Smooth muscle cell (in vitro differentiated cells): ENCODE measurements around the gene GATC. TPM values are rescaled to one million over a fixed set of nuclear protein-coding genes. Genes with fewer than 3 reads are reported as not detected.

Experiments used
- DNase-seq: peaks from one replicate; lab custom pipeline; 2025; ENCODE audit not compliant: unreplicated experiment; lab: John Stamatoyannopoulos, UW
- H2AFZ ChIP-seq: fragments of 200-600 bp; sonication (generic); 2 replicates; pipeline ENCODE4 v1.6.0; 2016; ENCODE audit warnings: antibody characterized with exemption, low read depth, mild to moderate bottlenecking
- H3F3A ChIP-seq: fragments of 200-600 bp; sonication (generic); 2 replicates; pipeline ENCODE4 v1.6.0; 2017; ENCODE audit warnings: antibody characterized with exemption, low read depth
- H3K27ac ChIP-seq: fragments of 200-600 bp; sonication (generic); 2 replicates; pipeline ENCODE4 v1.5.1; 2016; ENCODE audit warnings: low read depth, mild to moderate bottlenecking
- H3K27me3 ChIP-seq: fragments of 200-600 bp; sonication (generic); 2 replicates; pipeline ENCODE4 v1.6.1; 2016; ENCODE audit warnings: low read depth, mild to moderate bottlenecking
- H3K36me3 ChIP-seq: fragments of 200-600 bp; sonication (generic); 2 replicates; pipeline ENCODE4 v1.5.1; 2016; ENCODE audit warnings: low read depth
- H3K4me1 ChIP-seq: fragments of 200-600 bp; sonication (generic); 2 replicates; pipeline ENCODE4 v1.5.1; 2016; ENCODE audit warnings: low read depth
- H3K4me2 ChIP-seq: fragments of 200-600 bp; sonication (generic); 2 replicates; pipeline ENCODE4 v1.6.0; 2016; ENCODE audit warnings: mild to moderate bottlenecking
- H3K4me3 ChIP-seq: fragments of 200-600 bp; sonication (generic); 2 replicates; pipeline ENCODE4 v1.5.1; 2016; ENCODE audit warnings: mild to moderate bottlenecking
- H3K79me2 ChIP-seq: fragments of 200-600 bp; sonication (generic); 2 replicates; pipeline ENCODE4 v1.6.0; 2016; ENCODE audit warnings: low read depth, mild to moderate bottlenecking
- H3K9ac ChIP-seq: fragments of 200-600 bp; sonication (generic); 2 replicates; pipeline ENCODE4 v1.6.0; 2016; ENCODE audit warnings: low read depth
- H3K9me3 ChIP-seq: fragments of 200-600 bp; sonication (generic); replicated peaks from 2 replicates; pipeline ENCODE4 v1.5.1; 2016; ENCODE audit warnings: low read depth
- H4K20me1 ChIP-seq: fragments of 200-600 bp; sonication (generic); 2 replicates; pipeline ENCODE4 v1.6.0; 2016; ENCODE audit warnings: low read depth
- CTCF ChIP-seq: fragments of 200-600 bp; sonication (generic); IDR thresholded peaks from 2 replicates; pipeline ENCODE4 v1.5.1; 2017; ENCODE audit warnings: borderline replicate concordance, mild to moderate bottlenecking, antibody characterized with exemption; ENCODE audit not compliant: insufficient read depth, poor library complexity, severe bottlenecking
- WGBS: methylation state at CpG from one replicate; pipeline ENCODE4 v1.1.7; 2016; ENCODE audit warnings: low lambda C conversion rate; 5-methylcytosine and 5-hydroxymethylcytosine counted together
- polyA plus RNA-seq: library from polyadenylated mRNA; unstranded; fragments of >200 nt; fragmentation: Nextera tagmentation; extraction: Ambion mirVana; gene quantifications from 2 replicates; pipeline ENCODE4 v1.2.1, GENCODE V29; 2016
- total RNA-seq: library from RNA; depleted of rRNA; stranded (reverse); fragments of >200 nt; gene quantifications from 2 replicates; pipeline ENCODE4 v1.2.3, GENCODE V29; 2014

GATC gene
- total and polyA plus RNA-seq, 2 experiments from 2014 or later = 10.3 to 22.2 TPM

DNA sequence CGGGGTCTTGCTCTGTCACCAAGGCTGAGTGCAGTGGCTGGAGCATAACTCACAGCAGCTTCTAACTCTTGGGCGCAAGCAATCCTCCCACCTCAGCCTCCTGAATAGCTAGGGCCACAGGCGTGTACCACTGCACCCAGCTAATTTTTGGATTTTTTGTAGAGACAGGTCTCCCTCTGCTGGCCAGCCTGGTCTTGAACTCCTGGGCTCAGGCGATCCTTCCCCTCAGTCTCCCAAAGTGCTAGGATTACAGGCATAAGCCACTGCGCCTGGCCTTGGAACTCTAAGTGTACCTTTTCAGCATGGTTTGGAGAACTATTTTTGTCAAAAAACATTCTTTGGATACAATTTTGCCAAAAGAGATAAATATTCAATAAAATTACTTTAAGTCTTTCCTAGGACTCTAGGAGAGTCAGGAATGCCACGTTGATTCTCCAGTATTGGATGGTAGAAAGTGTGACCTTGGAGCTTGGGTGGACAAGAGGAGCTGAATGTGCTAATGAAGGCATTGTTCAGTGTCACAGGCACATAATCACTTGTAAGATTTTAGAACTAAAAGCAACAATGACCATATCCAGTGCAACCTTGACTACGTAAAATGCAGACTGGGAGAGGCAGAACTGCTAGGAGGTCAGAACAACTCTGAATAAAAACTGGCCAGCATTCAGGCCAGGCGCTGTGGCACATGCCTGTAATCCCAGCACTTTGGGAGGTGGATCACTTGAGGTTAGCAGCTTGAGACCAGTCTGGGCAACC is 20.5 kb downstream of the GATC start:
- H3K4me3 ChIP-seq = no peak overlapping the region
- 73% methylated on average over 8 of the region's 8 CpGs for WGBS
- H2AFZ ChIP-seq = no peak overlapping the region
- H3K9me3 ChIP-seq = no peaks in the 10 kb centered on the region
- no peaks in the 10 kb centered on the region for H3K27me3 ChIP-seq
- peaks cover 75% of the 10 kb centered on the region for H3K79me2 ChIP-seq
- H4K20me1 ChIP-seq = peaks cover 62% of the 10 kb centered on the region
- peak overlapping the region; percentile 8 for H3K4me2 ChIP-seq
- peak; percentile 51 for TF ChIP-seq CTCF
- no peak for DNase-seq
- H3K4me1 ChIP-seq = peaks cover 11% of the 10 kb centered on the region
- H3F3A ChIP-seq = no peaks in the 10 kb centered on the region
- peak overlapping the region; percentile 37 for H3K27ac ChIP-seq
- no peaks in the 10 kb centered on the region for H3K36me3 ChIP-seq
- H3K9ac ChIP-seq = no peak overlapping the region

- Histone ChIP-seq H3K36me3 (no peaks in the 10 kb centered on the region), H3K79me2 (peaks cover 80% of the 10 kb centered on the region), H3K4me1 (peaks cover 11% of the 10 kb centered on the region), H3K4me3 (no peak overlapping the region), H3K27me3 (no peaks in the 10 kb centered on the region), H3K9ac (no peak overlapping the region), H2AFZ (no peak overlapping the region), H3F3A (no peaks in the 10 kb centered on the region), H3K4me2 (no peak overlapping the region), H4K20me1 (peaks cover 57% of the 10 kb centered on the region), H3K27ac (no peak overlapping the region), H3K9me3 (no peaks in the 10 kb centered on the region)
- DNase-seq = no peak
- 94% methylated on average over 6 of the region's 6 CpGs for WGBS
- no peak for TF ChIP-seq CTCF
Measured at GRCh38 chr12:120467439-120467838, 21.2 kb downstream of the GATC start.

- Histone ChIP-seq H3F3A (no peaks in the 10 kb centered on the region), H3K9ac (peak overlapping the region; percentile 95), H2AFZ (no peak overlapping the region), H3K27ac (peak overlapping the region; percentile 95), H3K4me3 (peak overlapping the region; percentile 99), H3K9me3 (no peaks in the 10 kb centered on the region), H3K27me3 (no peaks in the 10 kb centered on the region), H3K79me2 (peaks cover 81% of the 10 kb centered on the region), H3K4me2 (peak overlapping the region; percentile 99), H3K36me3 (no peaks in the 10 kb centered on the region), H3K4me1 (peaks cover 11% of the 10 kb centered on the region), H4K20me1 (peaks cover 56% of the 10 kb centered on the region)
- WGBS = 1% methylated on average over 23 of the region's 23 CpGs
- TF ChIP-seq CTCF = no peak
- DNase-seq = peak; percentile 23
Measured at GRCh38 chr12:120468325-120468820, 22.1 kb downstream of the GATC start.
